ENCODE results near the gene SIK3. TPM values are rescaled to one million over a fixed set of nuclear protein-coding genes. Genes with fewer than 3 reads are reported as not detected.

SIK3 gene
- polyA plus RNA-seq, 1 experiment: 9.0 TPM

- H3K27ac ChIP-seq (ENCODE audit: low read depth, low read length): no peak overlapping the region
- ChIA-PET POLR2A (no interaction called here), CTCF (interaction anchor here (0.6 to 1.9 kb wide), 3 partner anchors 11 to 1483 kb away, joined by 3 to 4 read pairs (median 3); no protein-coding TSS in a partner anchor)
- no peaks in the 10 kb centered on the region for H3K27me3 ChIP-seq (ENCODE audit: control insufficient read depth, insufficient read depth, low read length)
- TF ChIP-seq CTCF (IDR thresholded peaks at IDR 0.05; ENCODE audit: low read depth, low read length): no peak
- H3K4me3 ChIP-seq (ENCODE audit: low read depth, low read length): no peak overlapping the region
- no peaks in the 10 kb centered on the region for H3K9me3 ChIP-seq (ENCODE audit: control insufficient read depth, insufficient read depth, low read length)
- no peak for DNase-seq (ENCODE audit: low read depth, low spot score)
These were observed 230.2 kb downstream of the SIK3 start for GRCh38 chr11:116868066-116868465.

- Histone ChIP-seq H3K4me3 (ENCODE audit: low read depth, low read length) (no peak overlapping the region), H3K9me3 (ENCODE audit: control insufficient read depth, insufficient read depth, low read length) (no peaks in the 10 kb centered on the region), H3K27me3 (ENCODE audit: control insufficient read depth, insufficient read depth, low read length) (no peaks in the 10 kb centered on the region), H3K27ac (ENCODE audit: low read depth, low read length) (no peak overlapping the region)
- POLR2A ChIA-PET: no interaction called here
- no peak for DNase-seq (ENCODE audit: low read depth, low spot score)
- CTCF ChIA-PET: interaction anchor here (0.6 to 1.9 kb wide), 4 partner anchors 11 to 1483 kb away, joined by 3 to 4 read pairs (median 3); no protein-coding TSS in a partner anchor
- no peak for TF ChIP-seq CTCF (IDR thresholded peaks at IDR 0.05; ENCODE audit: low read depth, low read length)
These were observed 230.6 kb downstream of the SIK3 start for GRCh38 chr11:116867619-116868018.

GRCh38 chr11:116866804-116867455, 231.3 kb downstream of the SIK3 start:
- ChIA-PET POLR2A (no interaction called here), CTCF (interaction anchor here (0.6 to 1.9 kb wide), 3 partner anchors 12 to 232 kb away, joined by 3 to 4 read pairs (median 3); no protein-coding TSS in a partner anchor)
- Histone ChIP-seq H3K27ac (ENCODE audit: low read depth, low read length) (no peak overlapping the region), H3K4me3 (ENCODE audit: low read depth, low read length) (no peak overlapping the region), H3K9me3 (ENCODE audit: control insufficient read depth, insufficient read depth, low read length) (no peaks in the 10 kb centered on the region), H3K27me3 (ENCODE audit: control insufficient read depth, insufficient read depth, low read length) (no peaks in the 10 kb centered on the region)
- DNase-seq (ENCODE audit: low read depth, low spot score): no peak
- TF ChIP-seq CTCF (IDR thresholded peaks at IDR 0.05; ENCODE audit: low read depth, low read length): no peak

- ChIA-PET POLR2A (no interaction called here), CTCF (interaction anchor here (1.0 kb wide), 1 partner anchor 15 kb away, joined by 4 read pairs; no protein-coding TSS in a partner anchor)
- Histone ChIP-seq H3K27ac (ENCODE audit: low read depth, low read length) (no peak overlapping the region), H3K27me3 (ENCODE audit: control insufficient read depth, insufficient read depth, low read length) (no peaks in the 10 kb centered on the region), H3K4me3 (ENCODE audit: low read depth, low read length) (no peak overlapping the region), H3K9me3 (ENCODE audit: control insufficient read depth, insufficient read depth, low read length) (no peaks in the 10 kb centered on the region)
- no peak for DNase-seq (ENCODE audit: low read depth, low spot score)
- TF ChIP-seq CTCF (IDR thresholded peaks at IDR 0.05; ENCODE audit: low read depth, low read length): no peak
These were observed 232.5 kb downstream of the SIK3 start for GRCh38 chr11:116865696-116866095.

GRCh38 chr11:116864531-116864930, 233.7 kb downstream of the SIK3 start:
- DNase-seq (ENCODE audit: low read depth, low spot score): no peak
- no peak for TF ChIP-seq CTCF (IDR thresholded peaks at IDR 0.05; ENCODE audit: low read depth, low read length)
- Histone ChIP-seq H3K9me3 (ENCODE audit: control insufficient read depth, insufficient read depth, low read length) (no peaks in the 10 kb centered on the region), H3K4me3 (ENCODE audit: low read depth, low read length) (no peak overlapping the region), H3K27ac (ENCODE audit: low read depth, low read length) (no peak overlapping the region), H3K27me3 (ENCODE audit: control insufficient read depth, insufficient read depth, low read length) (no peaks in the 10 kb centered on the region)
- CTCF ChIA-PET: interaction anchor here (0.9 to 1.2 kb wide), 5 partner anchors 16 to 242 kb away, joined by 3 to 5 read pairs (median 3); partner anchors contain the start of gene APOA5
- POLR2A ChIA-PET: interaction anchor here (0.7 kb wide), 1 partner anchor 29 kb away, joined by 3 read pairs; no protein-coding TSS in a partner anchor
